HUES64 (cell line): ENCODE data around the gene OR2T2.
"Not testable (repeated sequence)": the region's sequence is repeated elsewhere in the genome, so short reads cannot be mapped to it uniquely, and the experiment has no call there.

Source experiments
- H3K27ac ChIP-seq: 2 replicates; pipeline ENCODE4 v1.7.0; 2013; ENCODE audit warnings: low read depth, low read length, inconsistent platforms
- H3K27me3 ChIP-seq: 2 replicates; pipeline ENCODE4 v1.6.1; 2013; ENCODE audit warnings: mild to moderate bottlenecking, low read length; ENCODE audit not compliant: insufficient read depth
- H3K36me3 ChIP-seq: 2 replicates; pipeline ENCODE4 v1.6.1; 2013; ENCODE audit warnings: mild to moderate bottlenecking, low read length; ENCODE audit not compliant: insufficient read depth
- H3K4me1 ChIP-seq: 2 replicates; pipeline ENCODE4 v1.6.1; 2013; ENCODE audit warnings: mild to moderate bottlenecking, low read length, moderate library complexity; ENCODE audit not compliant: insufficient read depth
- H3K4me3 ChIP-seq: 2 replicates; pipeline ENCODE4 v1.5.1; 2013; ENCODE audit warnings: mild to moderate bottlenecking, low read length, moderate library complexity
- H3K9ac ChIP-seq: 2 replicates; pipeline ENCODE4 v1.6.1; 2013; ENCODE audit warnings: mild to moderate bottlenecking, low read depth, low read length
- H3K9me3 ChIP-seq: 2 replicates; pipeline ENCODE4 v1.6.1; 2013; ENCODE audit warnings: low read depth, low read length; ENCODE audit not compliant: insufficient read depth
- WGBS: fragments of 150-250, 120-280 bp; methylation state at CpG from one replicate; pipeline ENCODE4 v1.1.7; 2013; ENCODE audit warnings: missing lambda C conversion rate; 5-methylcytosine and 5-hydroxymethylcytosine counted together

OR2T2 gene

DNA sequence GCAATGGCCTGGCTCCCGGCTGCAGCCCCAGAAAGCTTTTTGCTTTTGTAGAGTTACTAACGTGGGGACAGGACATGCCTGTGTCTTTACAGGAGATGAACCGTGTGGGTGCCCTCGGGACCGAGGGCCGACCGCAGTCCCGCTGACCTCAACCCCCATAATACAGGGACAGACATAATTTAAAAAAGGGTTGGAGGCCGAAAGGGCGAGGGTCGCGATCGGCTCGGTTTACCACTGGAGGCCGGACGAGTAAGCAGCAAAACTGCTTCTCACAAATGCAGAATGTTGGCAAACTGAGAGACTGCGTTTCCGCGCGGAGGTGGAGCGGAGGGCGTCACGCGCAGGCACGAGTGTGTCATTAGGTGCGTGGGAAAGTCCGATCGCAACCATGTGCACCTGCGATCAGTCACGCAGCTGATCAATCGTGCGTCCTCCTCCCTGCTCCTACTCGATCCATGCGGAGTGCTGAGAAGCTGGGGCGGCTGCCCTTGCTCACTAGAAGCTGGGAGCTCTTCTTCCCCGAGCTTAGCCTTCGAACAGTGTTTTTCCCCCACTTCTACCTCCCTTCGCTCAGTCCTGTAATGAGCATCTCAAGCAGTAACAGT is 11.5 kb upstream of the OR2T2 start:
- 94% methylated on average over 30 of the region's 38 CpGs for WGBS
- not testable (repeated sequence) for H3K4me3 ChIP-seq, H3K36me3 ChIP-seq, H3K9ac ChIP-seq, H3K27me3 ChIP-seq, H3K27ac ChIP-seq, H3K4me1 ChIP-seq
- peaks cover 36% of the 10 kb centered on the region for H3K9me3 ChIP-seq

DNA sequence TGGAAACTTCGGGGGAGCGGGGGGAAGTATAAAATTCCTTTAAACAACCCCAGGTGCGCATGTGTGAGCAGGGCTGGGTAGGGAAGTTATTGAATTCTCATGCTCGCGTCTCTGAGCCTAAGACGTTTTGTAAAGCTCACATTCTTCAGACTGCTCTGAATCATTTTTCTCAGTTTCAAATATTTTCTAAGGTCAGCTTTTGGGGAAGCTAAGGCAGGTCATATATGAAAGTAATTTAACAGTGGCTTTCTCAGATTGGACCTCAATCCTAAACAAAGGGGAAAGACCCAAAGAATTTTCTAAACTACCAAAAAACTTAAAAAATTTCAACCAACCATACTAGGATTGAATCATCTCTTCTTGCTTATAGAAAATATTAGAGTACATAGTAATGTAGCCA is 10.5 kb upstream of the OR2T2 start:
- H3K9me3 ChIP-seq: peaks cover 40% of the 10 kb centered on the region
- no CpG with 5 or more reads among the region's 6 CpGs for WGBS
- H3K27ac ChIP-seq, H3K4me1 ChIP-seq, H3K27me3 ChIP-seq, H3K9ac ChIP-seq, H3K36me3 ChIP-seq, H3K4me3 ChIP-seq: not testable (repeated sequence)

DNA sequence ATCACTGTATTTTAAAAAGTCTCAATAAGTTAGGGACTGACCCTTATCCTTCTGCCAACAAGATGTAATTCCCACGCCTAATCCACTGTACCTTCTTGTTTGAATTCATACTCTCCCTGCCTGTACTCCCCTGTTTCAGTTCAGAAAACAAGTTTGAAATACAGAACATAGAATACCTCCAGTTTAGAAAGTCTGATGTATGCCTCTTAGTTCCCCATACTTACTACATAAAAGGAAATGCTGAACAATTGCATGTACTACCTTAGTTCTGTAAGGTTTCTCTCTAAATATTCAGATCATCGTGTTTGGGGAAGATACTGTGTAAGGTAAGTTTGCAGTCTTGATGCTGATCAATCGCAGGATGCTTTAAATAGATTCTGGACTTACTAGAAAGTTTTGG is 9.1 kb upstream of the OR2T2 start:
- 56% methylated on average over 3 of the region's 3 CpGs for WGBS
- H3K27ac ChIP-seq: not testable (repeated sequence)

DNA sequence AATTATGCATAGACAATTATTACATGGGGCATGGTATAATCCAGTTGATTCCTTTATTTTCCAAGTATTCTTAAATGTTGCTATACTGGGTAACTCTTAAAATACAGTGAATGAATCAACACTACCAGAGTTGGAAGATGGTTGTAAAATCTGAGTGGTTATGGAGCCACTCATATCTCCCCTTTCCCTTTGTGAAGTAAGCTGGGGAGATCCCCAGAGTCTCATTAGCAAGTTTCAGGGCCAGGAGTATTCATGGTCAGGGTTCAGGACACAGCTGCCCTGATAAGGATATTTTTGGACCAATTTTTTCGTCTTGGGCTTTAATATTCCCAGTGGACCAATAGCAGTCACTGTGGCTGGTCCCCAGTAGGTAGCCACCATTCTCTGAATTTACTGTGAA is 6.8 kb upstream of the OR2T2 start:
- not testable (repeated sequence) for H3K4me3 ChIP-seq, H3K27ac ChIP-seq, H3K27me3 ChIP-seq, H3K36me3 ChIP-seq, H3K9ac ChIP-seq, H3K4me1 ChIP-seq
- 41% methylated on average over 1 of the region's 1 CpG for WGBS
- H3K9me3 ChIP-seq: peaks cover 36% of the 10 kb centered on the region

More for the DNA sequence above, 9.1 kb upstream of the OR2T2 start:
- H3K4me1 ChIP-seq, H3K36me3 ChIP-seq, H3K4me3 ChIP-seq, H3K27me3 ChIP-seq, H3K9ac ChIP-seq: not testable (repeated sequence)
- H3K9me3 ChIP-seq: peaks cover 35% of the 10 kb centered on the region

DNA sequence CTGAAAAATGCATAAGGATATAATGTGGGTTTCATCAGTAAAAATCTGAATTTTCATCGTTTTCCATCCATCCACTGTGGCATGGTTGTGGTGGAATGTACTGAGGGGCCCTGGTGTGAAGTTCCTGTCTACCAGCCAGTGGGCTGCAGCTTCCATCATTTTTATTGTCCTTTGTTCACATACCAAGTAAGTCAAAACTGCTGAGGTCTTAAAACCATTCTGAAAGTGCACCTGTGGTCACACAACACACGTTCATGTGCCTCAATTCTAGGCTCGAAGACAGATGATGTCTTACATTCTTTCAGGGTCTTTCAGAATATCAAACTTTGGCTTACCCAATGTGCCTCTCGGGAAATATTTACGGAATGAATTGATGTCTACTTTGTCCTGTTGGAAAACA is 6.2 kb upstream of the OR2T2 start:
- H3K4me1 ChIP-seq, H3K36me3 ChIP-seq, H3K27me3 ChIP-seq, H3K4me3 ChIP-seq, H3K9ac ChIP-seq, H3K27ac ChIP-seq: not testable (repeated sequence)
- peaks cover 37% of the 10 kb centered on the region for H3K9me3 ChIP-seq
- 61% methylated on average over 5 of the region's 5 CpGs for WGBS

DNA sequence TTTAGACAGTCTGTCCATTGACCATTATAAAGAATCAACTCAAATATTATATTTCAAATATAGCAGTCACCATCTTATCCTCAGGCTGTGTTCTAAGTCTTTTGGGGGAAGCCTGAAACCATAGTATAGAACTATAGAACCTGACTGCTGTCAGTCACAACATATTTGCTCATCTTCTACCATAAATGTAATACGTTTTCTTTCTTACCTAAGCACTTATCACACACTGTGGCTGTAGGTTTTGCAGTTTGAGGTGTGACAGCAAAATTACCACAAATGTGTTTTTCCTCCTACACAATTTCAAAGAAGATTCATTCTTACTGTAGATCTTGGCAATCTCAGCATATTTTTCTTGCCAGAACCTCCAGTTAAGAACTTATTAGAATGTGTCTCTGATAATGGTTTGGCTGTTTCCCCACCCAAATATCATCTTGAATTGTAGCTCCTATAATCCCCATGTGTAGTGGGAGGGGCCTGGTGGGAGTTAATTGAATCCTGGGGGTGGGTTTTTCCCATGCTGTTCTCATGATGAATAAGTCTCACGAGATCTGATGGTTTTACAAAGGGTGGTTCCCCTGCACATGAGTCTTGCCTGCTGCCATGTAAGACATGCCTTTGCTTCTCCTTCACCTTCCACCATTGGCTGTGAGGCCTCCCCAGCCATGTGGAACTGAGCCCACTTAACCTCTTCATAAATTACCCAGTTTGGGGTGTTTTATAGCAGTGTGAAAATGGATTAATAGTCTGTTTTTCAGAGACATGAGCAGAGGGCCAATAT is 2.7 kb upstream of the OR2T2 start:
- H3K9ac ChIP-seq, H3K27me3 ChIP-seq, H3K36me3 ChIP-seq, H3K27ac ChIP-seq, H3K4me3 ChIP-seq, H3K4me1 ChIP-seq: not testable (repeated sequence)
- H3K9me3 ChIP-seq: peaks cover 54% of the 10 kb centered on the region
- no CpG with 5 or more reads among the region's 2 CpGs for WGBS

DNA sequence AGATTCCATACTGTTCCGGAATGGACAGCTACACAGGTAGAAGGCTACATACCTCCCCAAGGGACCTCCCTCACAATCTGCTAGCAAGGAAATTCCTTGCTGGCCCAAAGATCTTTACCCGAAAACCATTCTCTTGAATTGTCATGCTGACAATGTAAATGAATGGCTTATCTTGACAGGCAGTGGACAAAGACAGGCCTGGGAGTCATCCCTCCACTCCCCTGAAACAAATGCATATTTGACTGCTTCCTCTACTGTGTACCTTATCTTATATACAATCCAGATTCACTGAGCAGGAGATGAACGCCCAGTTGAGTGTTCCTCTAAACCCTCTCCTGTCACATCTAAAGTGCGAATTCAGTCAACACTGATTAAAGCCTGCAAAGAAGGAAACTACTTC is 834 bp upstream of the OR2T2 start:
- H3K9ac ChIP-seq, H3K36me3 ChIP-seq, H3K4me1 ChIP-seq, H3K4me3 ChIP-seq, H3K27me3 ChIP-seq, H3K27ac ChIP-seq: not testable (repeated sequence)
- H3K9me3 ChIP-seq: peaks cover 50% of the 10 kb centered on the region
- 92% methylated on average over 4 of the region's 4 CpGs for WGBS

DNA sequence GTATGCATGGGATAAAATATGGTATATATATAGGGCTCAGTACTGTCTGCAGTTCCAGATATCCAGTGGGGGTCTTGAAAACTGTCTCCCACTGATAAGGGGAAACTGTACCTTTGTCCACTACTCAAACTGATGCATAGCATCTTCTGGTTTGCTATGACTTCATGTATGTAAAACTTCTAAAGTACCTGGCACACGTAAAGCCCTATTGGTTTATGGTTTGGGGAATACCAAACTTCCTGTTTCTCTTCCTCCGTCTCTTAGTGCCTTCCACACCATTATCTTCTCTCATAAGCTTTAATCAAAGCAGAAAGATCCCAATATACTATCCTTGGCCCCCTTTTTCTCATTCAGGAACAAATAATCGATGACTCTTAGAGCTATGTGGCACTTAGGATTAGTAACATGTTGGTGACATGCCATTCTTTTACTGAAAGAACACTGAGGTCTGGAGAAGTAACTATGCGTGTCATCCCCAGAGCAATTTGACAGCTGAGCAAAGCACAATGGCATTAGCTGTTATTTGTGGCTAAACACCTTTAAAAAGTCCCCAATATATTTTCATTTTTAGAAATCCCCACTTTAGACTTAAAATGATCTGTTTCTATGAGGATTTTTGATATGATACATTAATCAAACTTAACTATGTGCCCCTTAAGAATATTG is 3.1 kb downstream of the OR2T2 start:
- peaks cover 30% of the 10 kb centered on the region for H3K9me3 ChIP-seq
- not testable (repeated sequence) for H3K9ac ChIP-seq, H3K36me3 ChIP-seq, H3K4me1 ChIP-seq, H3K27ac ChIP-seq, H3K4me3 ChIP-seq, H3K27me3 ChIP-seq
- no CpG with 5 or more reads among the region's 4 CpGs for WGBS

DNA sequence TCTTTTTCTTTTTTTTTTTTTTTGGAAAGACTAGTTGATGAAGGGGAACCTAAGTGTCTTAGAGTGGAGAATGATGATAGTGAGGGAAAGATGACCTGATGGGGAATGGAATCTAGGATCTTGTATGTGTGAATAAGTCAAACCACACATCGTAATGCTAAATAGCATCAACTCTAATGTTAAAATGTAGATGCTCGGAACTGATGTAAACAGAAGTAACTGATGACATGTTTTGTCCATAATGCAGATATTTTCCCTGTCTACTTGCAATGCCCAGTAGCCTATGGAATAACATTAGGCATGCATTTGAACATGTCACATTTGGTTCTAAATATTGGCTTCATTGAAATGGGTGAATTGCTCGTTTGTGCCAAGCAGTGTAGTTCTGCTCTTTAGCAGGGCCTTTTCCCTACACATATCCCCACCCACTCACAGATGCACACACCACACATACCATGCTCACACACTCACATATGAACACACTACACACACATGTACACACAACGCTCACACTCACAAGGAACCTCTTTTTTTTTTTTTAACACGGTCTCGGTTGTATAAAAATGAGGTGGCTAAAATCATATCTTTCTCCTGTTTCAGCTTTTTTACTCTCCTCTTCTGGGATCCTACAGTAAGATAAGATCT is 4.5 kb downstream of the OR2T2 start:
- H3K9ac ChIP-seq, H3K4me3 ChIP-seq, H3K27me3 ChIP-seq, H3K4me1 ChIP-seq, H3K36me3 ChIP-seq, H3K27ac ChIP-seq: not testable (repeated sequence)
- no CpG with 5 or more reads among the region's 6 CpGs for WGBS
- peaks cover 18% of the 10 kb centered on the region for H3K9me3 ChIP-seq

DNA sequence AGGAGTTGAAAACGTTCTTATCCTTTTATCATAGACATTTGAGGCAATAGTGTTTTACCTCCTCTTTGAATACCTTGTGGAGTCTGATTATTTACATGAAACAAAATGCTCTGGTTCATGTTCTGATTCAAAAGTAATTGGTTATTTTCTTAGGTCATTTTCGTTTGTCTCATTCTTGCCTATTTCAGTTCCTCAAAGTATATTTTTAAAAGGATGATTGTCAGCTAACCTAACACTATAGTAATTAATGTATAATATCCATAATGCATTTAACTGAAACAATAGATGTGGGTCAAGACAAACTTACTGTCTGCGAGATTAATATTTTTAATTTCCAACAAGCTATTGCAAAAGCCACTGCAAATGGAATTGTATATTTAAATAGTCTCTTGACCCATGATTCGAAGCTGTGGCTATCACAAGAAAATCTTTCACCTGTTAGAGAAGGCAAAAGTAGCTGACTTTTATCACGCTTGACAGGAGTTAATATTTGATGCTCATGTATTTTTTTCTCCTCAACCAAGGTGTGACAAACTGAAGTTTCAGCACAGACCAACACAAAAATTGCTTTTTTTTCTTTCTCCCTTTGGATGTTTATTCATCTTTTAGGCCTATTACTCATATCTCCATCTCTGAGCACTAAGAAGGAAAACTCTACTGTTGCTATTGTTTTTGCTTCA is 5.2 kb downstream of the OR2T2 start:
- not testable (repeated sequence) for H3K4me1 ChIP-seq, H3K27ac ChIP-seq, H3K27me3 ChIP-seq, H3K36me3 ChIP-seq, H3K9ac ChIP-seq, H3K4me3 ChIP-seq
- peaks cover 15% of the 10 kb centered on the region for H3K9me3 ChIP-seq
- WGBS: no CpG with 5 or more reads among the region's 5 CpGs

DNA sequence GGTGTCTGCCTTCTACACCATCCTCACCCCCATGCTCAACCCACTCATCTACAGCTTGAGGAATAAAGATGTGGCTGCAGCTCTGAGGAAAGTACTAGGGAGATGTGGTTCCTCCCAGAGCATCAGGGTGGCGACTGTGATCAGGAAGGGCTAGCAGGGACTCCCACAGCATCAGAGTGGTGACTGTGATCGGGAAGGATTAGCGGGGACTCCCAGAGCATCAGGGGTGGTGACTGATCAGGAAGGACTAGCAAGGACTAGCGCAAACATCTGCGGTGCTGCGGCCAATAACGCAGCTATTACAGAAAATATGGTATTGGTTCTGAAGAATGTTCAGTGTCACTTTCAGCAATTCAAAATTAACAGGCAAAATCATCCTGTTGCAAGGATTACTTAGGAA is 8.2 kb downstream of the OR2T2 start:
- H3K4me1 ChIP-seq, H3K9ac ChIP-seq, H3K36me3 ChIP-seq, H3K4me3 ChIP-seq, H3K27me3 ChIP-seq, H3K27ac ChIP-seq: not testable (repeated sequence)
- peaks cover 12% of the 10 kb centered on the region for H3K9me3 ChIP-seq
- WGBS: 74% methylated on average over 7 of the region's 7 CpGs
